ENCODE measurements around the gene YAP1.
A peak's percentile ranks its signal among the peaks of the same experiment; 100 is the strongest.

YAP1 gene

GRCh38 chr11:102267609-102268008 lies 157.4 kb downstream of the YAP1 start:
- Histone ChIP-seq H3K27ac (ENCODE audit: low read depth, low read length) (peak overlapping the region; percentile 71), H3K4me1 (ENCODE audit: control insufficient read depth in 5 of 5, insufficient read depth in 5 of 5, low read length in 5 of 5) (peaks cover 0 to 15% (median 13%) of the 10 kb centered on the region in 5 donors), H3K27me3 (ENCODE audit: control insufficient read depth in 5 of 5, insufficient read depth in 4 of 5, low read length in 5 of 5) (peaks cover 0 to 3% (median 0%) of the 10 kb centered on the region in 5 donors), H3K4me3 (ENCODE audit: low read depth in 1 of 5, low read length in 5 of 5) (peak overlapping the region in 4 of 5 donors; percentile 61 to 91 (median 70)), H3K9me3 (ENCODE audit: control insufficient read depth in 5 of 5, low read length in 5 of 5) (no peaks in the 10 kb centered on the region), H3K36me3 (ENCODE audit: control insufficient read depth in 5 of 5, insufficient read depth in 5 of 5, low read length in 5 of 5) (no peaks in the 10 kb centered on the region), H3K9ac (ENCODE audit: low read length in 5 of 5) (no peak overlapping the region)

DNA sequence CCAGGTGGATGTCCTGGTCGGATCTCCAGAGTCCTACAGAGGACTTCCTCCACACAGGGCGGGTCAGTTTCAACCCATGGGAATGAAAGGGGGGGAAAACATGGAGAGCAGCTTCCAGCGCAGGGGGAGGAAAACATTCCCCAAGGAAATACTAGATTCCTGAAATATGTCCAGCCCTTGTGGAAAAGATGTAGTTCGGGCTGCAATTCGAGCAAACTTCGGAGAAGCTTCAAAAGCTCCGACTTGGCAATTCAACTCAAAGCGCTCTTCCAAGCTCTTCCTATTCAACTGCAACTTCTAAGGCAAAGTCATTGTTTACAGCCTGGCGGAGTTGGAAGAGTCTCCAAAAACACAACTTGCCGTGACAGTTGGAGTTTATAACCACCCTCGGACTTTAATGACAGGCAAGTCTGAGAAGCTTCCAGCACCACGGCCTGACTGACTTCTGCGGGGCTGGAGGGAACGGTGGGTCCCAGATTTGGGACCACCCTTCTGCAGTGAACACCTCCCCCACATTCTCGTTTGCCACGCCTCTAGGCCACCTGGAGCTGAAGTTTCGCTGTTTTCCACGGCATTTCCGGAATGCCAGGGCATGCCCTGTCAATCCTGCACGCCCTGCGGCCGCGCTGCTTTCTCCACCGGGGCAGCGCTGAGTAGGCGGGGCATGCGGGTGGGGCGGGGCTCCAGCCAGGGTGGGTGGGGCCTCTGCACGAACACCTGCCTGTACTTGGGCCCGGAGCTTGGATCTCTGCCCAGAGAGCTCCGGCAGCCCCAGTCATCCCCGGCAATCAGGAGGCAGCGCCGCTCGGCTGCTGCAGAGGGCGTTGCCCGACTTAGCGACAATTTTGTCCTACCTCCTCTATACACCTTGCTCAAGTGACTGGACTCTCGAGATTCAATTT lies 158.1 kb downstream of the YAP1 start:
- Histone ChIP-seq H3K27ac (ENCODE audit: low read depth, low read length) (peak overlapping the region; percentile 71), H3K4me3 (ENCODE audit: low read depth in 1 of 5, low read length in 5 of 5) (peak overlapping the region; percentile 61 to 91 (median 75)), H3K36me3 (ENCODE audit: control insufficient read depth in 5 of 5, insufficient read depth in 5 of 5, low read length in 5 of 5) (no peaks in the 10 kb centered on the region), H3K4me1 (ENCODE audit: control insufficient read depth in 5 of 5, insufficient read depth in 5 of 5, low read length in 5 of 5) (peaks cover 0 to 15% (median 13%) of the 10 kb centered on the region in 5 donors), H3K9ac (ENCODE audit: low read length in 5 of 5) (peak overlapping the region in 4 of 5 donors; percentile 28 to 65 (median 46)), H3K27me3 (ENCODE audit: control insufficient read depth in 5 of 5, insufficient read depth in 4 of 5, low read length in 5 of 5) (peaks cover 0 to 3% (median 0%) of the 10 kb centered on the region in 5 donors), H3K9me3 (ENCODE audit: control insufficient read depth in 5 of 5, low read length in 5 of 5) (no peaks in the 10 kb centered on the region)

DNA sequence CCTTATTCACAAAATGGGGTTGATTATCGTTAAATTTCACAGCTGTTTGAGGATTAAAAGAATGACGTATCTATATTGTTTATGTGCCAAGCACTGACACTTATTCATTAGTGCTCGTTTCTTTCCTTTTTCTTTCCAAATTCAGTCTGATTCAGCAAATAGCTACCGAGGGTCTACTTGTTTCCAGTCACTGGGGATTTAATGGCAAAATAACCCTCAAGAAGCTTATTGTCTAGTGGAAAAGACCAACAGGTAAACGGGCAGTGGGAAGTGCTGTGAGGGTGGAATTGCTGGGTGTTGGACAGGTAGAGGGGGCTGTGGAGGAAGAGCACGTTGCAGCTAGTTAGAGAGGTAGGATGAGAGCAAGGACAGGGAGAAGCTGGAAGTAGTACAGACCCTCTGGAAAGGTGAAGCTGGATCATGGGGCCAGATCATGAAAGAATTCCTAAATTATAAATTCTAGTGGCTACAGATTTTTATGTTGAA lies 158.8 kb downstream of the YAP1 start:
- H3K9ac ChIP-seq (ENCODE audit: low read length in 5 of 5): peak overlapping the region in 3 of 5 donors; percentile 4 to 43 (median 16)
- no peak overlapping the region for H3K27ac ChIP-seq (ENCODE audit: low read depth, low read length)
- H3K27me3 ChIP-seq (ENCODE audit: control insufficient read depth in 5 of 5, insufficient read depth in 4 of 5, low read length in 5 of 5): peaks cover 0 to 3% (median 0%) of the 10 kb centered on the region in 5 donors
- H3K9me3 ChIP-seq (ENCODE audit: control insufficient read depth in 5 of 5, low read length in 5 of 5): no peaks in the 10 kb centered on the region
- H3K36me3 ChIP-seq (ENCODE audit: control insufficient read depth in 5 of 5, insufficient read depth in 5 of 5, low read length in 5 of 5): no peaks in the 10 kb centered on the region
- peaks cover 0 to 15% (median 13%) of the 10 kb centered on the region in 5 donors for H3K4me1 ChIP-seq (ENCODE audit: control insufficient read depth in 5 of 5, insufficient read depth in 5 of 5, low read length in 5 of 5)
- H3K4me3 ChIP-seq (ENCODE audit: low read depth in 1 of 5, low read length in 5 of 5): peak overlapping the region; percentile 55 to 75 (median 66)

DNA sequence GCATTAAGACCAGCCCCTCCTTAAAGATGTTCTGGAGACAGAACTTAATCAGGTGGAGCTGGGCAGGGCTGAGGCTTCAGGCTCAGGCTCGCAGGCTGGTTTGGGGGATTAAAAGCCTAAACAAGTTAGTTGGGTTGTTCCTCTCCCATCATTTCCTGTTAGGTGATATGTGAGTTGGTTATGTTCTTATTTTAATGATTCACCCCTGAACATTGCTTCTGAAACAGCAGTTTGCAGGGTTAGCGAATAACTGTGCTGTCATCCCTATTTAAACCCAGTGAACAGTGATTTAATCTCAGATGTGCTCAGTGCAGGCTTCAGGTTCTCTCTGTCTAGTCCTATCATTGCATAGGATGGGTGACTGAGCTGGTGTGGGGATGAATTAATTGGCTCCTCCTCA lies 159.7 kb downstream of the YAP1 start:
- Histone ChIP-seq H3K9ac (ENCODE audit: low read length in 5 of 5) (no peak overlapping the region), H3K27me3 (ENCODE audit: control insufficient read depth in 5 of 5, insufficient read depth in 4 of 5, low read length in 5 of 5) (peaks cover 0 to 3% (median 0%) of the 10 kb centered on the region in 5 donors), H3K4me1 (ENCODE audit: control insufficient read depth in 5 of 5, insufficient read depth in 5 of 5, low read length in 5 of 5) (peaks cover 0 to 15% (median 13%) of the 10 kb centered on the region in 5 donors), H3K27ac (ENCODE audit: low read depth, low read length) (no peak overlapping the region), H3K36me3 (ENCODE audit: control insufficient read depth in 5 of 5, insufficient read depth in 5 of 5, low read length in 5 of 5) (no peaks in the 10 kb centered on the region), H3K9me3 (ENCODE audit: control insufficient read depth in 5 of 5, low read length in 5 of 5) (no peaks in the 10 kb centered on the region), H3K4me3 (ENCODE audit: low read depth in 1 of 5, low read length in 5 of 5) (no peak overlapping the region)

DNA sequence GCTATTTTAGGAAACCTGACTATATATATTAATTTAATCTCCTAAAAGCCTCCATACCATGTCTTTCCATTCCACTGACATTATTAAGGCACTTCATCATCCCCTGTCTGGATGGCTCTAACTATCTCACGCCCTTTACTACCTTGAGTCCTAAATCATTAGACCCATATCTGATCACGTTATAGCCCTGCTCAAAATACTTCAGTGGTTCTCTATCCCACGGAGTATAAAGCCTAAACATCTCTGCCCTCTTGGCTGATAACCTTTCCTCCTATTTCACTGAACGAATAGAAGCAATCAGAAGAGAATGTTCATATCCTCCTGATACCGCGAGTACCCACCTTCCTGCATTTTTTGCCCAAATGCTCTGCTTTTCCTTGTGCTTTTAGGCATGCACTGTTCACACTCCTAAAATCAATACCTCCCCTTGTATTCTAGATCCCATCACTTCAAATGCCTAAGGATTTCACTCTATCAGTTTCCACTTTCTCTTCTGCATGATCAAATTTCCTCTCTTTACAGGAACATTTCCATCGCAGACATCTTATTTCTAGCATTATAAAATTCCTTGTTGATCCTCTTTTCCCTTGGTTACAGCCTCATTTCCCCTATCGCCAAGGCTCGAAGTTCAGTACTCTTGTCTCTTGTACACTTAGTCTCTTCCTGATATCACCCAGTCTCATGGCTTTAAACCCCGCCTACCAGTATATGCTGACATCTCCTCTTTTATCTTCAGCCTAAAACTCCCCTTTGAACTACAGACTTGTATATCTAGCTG lies 162.0 kb downstream of the YAP1 start:
- Histone ChIP-seq H3K4me3 (ENCODE audit: low read depth in 1 of 5, low read length in 5 of 5) (no peak overlapping the region), H3K27ac (ENCODE audit: low read depth, low read length) (no peak overlapping the region), H3K4me1 (ENCODE audit: control insufficient read depth in 5 of 5, insufficient read depth in 5 of 5, low read length in 5 of 5) (peaks cover 0 to 27% (median 22%) of the 10 kb centered on the region in 5 donors), H3K9me3 (ENCODE audit: control insufficient read depth in 5 of 5, low read length in 5 of 5) (no peaks in the 10 kb centered on the region), H3K9ac (ENCODE audit: low read length in 5 of 5) (no peak overlapping the region), H3K36me3 (ENCODE audit: control insufficient read depth in 5 of 5, insufficient read depth in 5 of 5, low read length in 5 of 5) (no peaks in the 10 kb centered on the region), H3K27me3 (ENCODE audit: control insufficient read depth in 5 of 5, insufficient read depth in 4 of 5, low read length in 5 of 5) (peaks cover 0 to 3% (median 0%) of the 10 kb centered on the region in 5 donors)

GRCh38 chr11:102274628-102275027 lies 164.4 kb downstream of the YAP1 start:
- no peak overlapping the region for H3K9ac ChIP-seq (ENCODE audit: low read length in 5 of 5)
- H3K4me1 ChIP-seq (ENCODE audit: control insufficient read depth in 5 of 5, insufficient read depth in 5 of 5, low read length in 5 of 5): peaks cover 0 to 17% (median 11%) of the 10 kb centered on the region in 5 donors
- H3K36me3 ChIP-seq (ENCODE audit: control insufficient read depth in 5 of 5, insufficient read depth in 5 of 5, low read length in 5 of 5): no peaks in the 10 kb centered on the region
- H3K27ac ChIP-seq (ENCODE audit: low read depth, low read length): no peak overlapping the region
- H3K9me3 ChIP-seq (ENCODE audit: control insufficient read depth in 5 of 5, low read length in 5 of 5): no peaks in the 10 kb centered on the region
- H3K27me3 ChIP-seq (ENCODE audit: control insufficient read depth in 5 of 5, insufficient read depth in 4 of 5, low read length in 5 of 5): peaks cover 0 to 3% (median 0%) of the 10 kb centered on the region in 5 donors
- no peak overlapping the region for H3K4me3 ChIP-seq (ENCODE audit: low read depth in 1 of 5, low read length in 5 of 5)

DNA sequence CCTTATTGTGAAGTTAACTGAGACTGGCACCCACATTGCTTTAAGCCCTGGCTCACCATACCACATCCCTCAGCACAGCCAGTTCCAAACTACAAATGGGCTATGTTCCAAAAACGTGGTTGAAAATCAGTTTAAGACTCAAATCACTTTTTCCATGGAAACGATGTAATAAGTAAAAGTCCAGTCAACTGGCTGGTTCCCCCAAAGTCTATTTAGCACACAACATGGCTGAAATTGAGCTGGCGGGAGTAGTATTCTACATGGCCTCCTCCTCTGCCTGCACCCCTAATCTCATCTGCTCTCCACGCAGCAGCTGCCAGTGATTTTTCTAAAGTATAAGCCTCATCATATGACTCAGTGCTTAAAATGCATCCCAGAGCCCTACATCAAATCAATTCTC lies 166.1 kb downstream of the YAP1 start:
- H3K4me1 ChIP-seq (ENCODE audit: control insufficient read depth in 5 of 5, insufficient read depth in 5 of 5, low read length in 5 of 5): peaks cover 0 to 18% (median 16%) of the 10 kb centered on the region in 5 donors
- no peak overlapping the region for H3K9ac ChIP-seq (ENCODE audit: low read length in 5 of 5)
- H3K27ac ChIP-seq (ENCODE audit: low read depth, low read length): no peak overlapping the region
- no peak overlapping the region for H3K4me3 ChIP-seq (ENCODE audit: low read depth in 1 of 5, low read length in 5 of 5)
- no peaks in the 10 kb centered on the region for H3K36me3 ChIP-seq (ENCODE audit: control insufficient read depth in 5 of 5, insufficient read depth in 5 of 5, low read length in 5 of 5)
- H3K27me3 ChIP-seq (ENCODE audit: control insufficient read depth in 5 of 5, insufficient read depth in 4 of 5, low read length in 5 of 5): no peaks in the 10 kb centered on the region
- no peaks in the 10 kb centered on the region for H3K9me3 ChIP-seq (ENCODE audit: control insufficient read depth in 5 of 5, low read length in 5 of 5)

- Histone ChIP-seq H3K27me3 (ENCODE audit: control insufficient read depth in 5 of 5, insufficient read depth in 4 of 5, low read length in 5 of 5) (no peaks in the 10 kb centered on the region), H3K36me3 (ENCODE audit: control insufficient read depth in 5 of 5, insufficient read depth in 5 of 5, low read length in 5 of 5) (no peaks in the 10 kb centered on the region), H3K9me3 (ENCODE audit: control insufficient read depth in 5 of 5, low read length in 5 of 5) (no peaks in the 10 kb centered on the region), H3K4me3 (ENCODE audit: low read depth in 1 of 5, low read length in 5 of 5) (no peak overlapping the region), H3K9ac (ENCODE audit: low read length in 5 of 5) (no peak overlapping the region), H3K4me1 (ENCODE audit: control insufficient read depth in 5 of 5, insufficient read depth in 5 of 5, low read length in 5 of 5) (peaks cover 0 to 18% (median 16%) of the 10 kb centered on the region in 5 donors), H3K27ac (ENCODE audit: low read depth, low read length) (no peak overlapping the region)
Observed at GRCh38 chr11:102276783-102277182, 166.5 kb downstream of the YAP1 start.

- H3K36me3 ChIP-seq (ENCODE audit: control insufficient read depth in 5 of 5, insufficient read depth in 5 of 5, low read length in 5 of 5): no peaks in the 10 kb centered on the region
- H3K27ac ChIP-seq (ENCODE audit: low read depth, low read length): peak overlapping the region; percentile 34
- no peak overlapping the region for H3K9ac ChIP-seq (ENCODE audit: low read length in 5 of 5)
- H3K4me1 ChIP-seq (ENCODE audit: control insufficient read depth in 5 of 5, insufficient read depth in 5 of 5, low read length in 5 of 5): peaks cover 3 to 23% (median 18%) of the 10 kb centered on the region in 5 donors
- H3K27me3 ChIP-seq (ENCODE audit: control insufficient read depth in 5 of 5, insufficient read depth in 4 of 5, low read length in 5 of 5): no peaks in the 10 kb centered on the region
- peak overlapping the region; percentile 22 to 64 (median 35) for H3K4me3 ChIP-seq (ENCODE audit: low read depth in 1 of 5, low read length in 5 of 5)
- no peaks in the 10 kb centered on the region for H3K9me3 ChIP-seq (ENCODE audit: control insufficient read depth in 5 of 5, low read length in 5 of 5)
Observed at GRCh38 chr11:102279641-102280170, 169.5 kb downstream of the YAP1 start.

Measured in subcutaneous abdominal adipose tissue (tissue), 5 donors.